Smooth muscle cell (in vitro differentiated cells): ENCODE data around the gene GOLT1A. TPM values are rescaled to one million over a fixed set of nuclear protein-coding genes. Genes with fewer than 3 reads are reported as not detected.

ENCODE experiments used
- DNase-seq: peaks from one replicate; lab custom pipeline; 2025; ENCODE audit not compliant: unreplicated experiment; lab: John Stamatoyannopoulos, UW
- H2AFZ ChIP-seq: fragments of 200-600 bp; sonication (generic); 2 replicates; pipeline ENCODE4 v1.6.0; 2016; ENCODE audit warnings: antibody characterized with exemption, low read depth, mild to moderate bottlenecking
- H3F3A ChIP-seq: fragments of 200-600 bp; sonication (generic); 2 replicates; pipeline ENCODE4 v1.6.0; 2017; ENCODE audit warnings: antibody characterized with exemption, low read depth
- H3K27ac ChIP-seq: fragments of 200-600 bp; sonication (generic); 2 replicates; pipeline ENCODE4 v1.5.1; 2016; ENCODE audit warnings: low read depth, mild to moderate bottlenecking
- H3K27me3 ChIP-seq: fragments of 200-600 bp; sonication (generic); 2 replicates; pipeline ENCODE4 v1.6.1; 2016; ENCODE audit warnings: low read depth, mild to moderate bottlenecking
- H3K36me3 ChIP-seq: fragments of 200-600 bp; sonication (generic); 2 replicates; pipeline ENCODE4 v1.5.1; 2016; ENCODE audit warnings: low read depth
- H3K4me1 ChIP-seq: fragments of 200-600 bp; sonication (generic); 2 replicates; pipeline ENCODE4 v1.5.1; 2016; ENCODE audit warnings: low read depth
- H3K4me2 ChIP-seq: fragments of 200-600 bp; sonication (generic); 2 replicates; pipeline ENCODE4 v1.6.0; 2016; ENCODE audit warnings: mild to moderate bottlenecking
- H3K4me3 ChIP-seq: fragments of 200-600 bp; sonication (generic); 2 replicates; pipeline ENCODE4 v1.5.1; 2016; ENCODE audit warnings: mild to moderate bottlenecking
- H3K79me2 ChIP-seq: fragments of 200-600 bp; sonication (generic); 2 replicates; pipeline ENCODE4 v1.6.0; 2016; ENCODE audit warnings: low read depth, mild to moderate bottlenecking
- H3K9ac ChIP-seq: fragments of 200-600 bp; sonication (generic); 2 replicates; pipeline ENCODE4 v1.6.0; 2016; ENCODE audit warnings: low read depth
- H3K9me3 ChIP-seq: fragments of 200-600 bp; sonication (generic); replicated peaks from 2 replicates; pipeline ENCODE4 v1.5.1; 2016; ENCODE audit warnings: low read depth
- H4K20me1 ChIP-seq: fragments of 200-600 bp; sonication (generic); 2 replicates; pipeline ENCODE4 v1.6.0; 2016; ENCODE audit warnings: low read depth
- whole genome bisulfite sequencing: methylation state at CpG from one replicate; pipeline ENCODE4 v1.1.7; 2016; ENCODE audit warnings: low lambda C conversion rate; 5-methylcytosine and 5-hydroxymethylcytosine counted together
- polyA plus RNA-seq: library from polyadenylated mRNA; unstranded; fragments of >200 nt; fragmentation: Nextera tagmentation; extraction: Ambion mirVana; gene quantifications from 2 replicates; pipeline ENCODE4 v1.2.1, GENCODE V29; 2016
- total RNA-seq: library from RNA; depleted of rRNA; stranded (reverse); fragments of >200 nt; gene quantifications from 2 replicates; pipeline ENCODE4 v1.2.3, GENCODE V29; 2014
- TF ChIP-seq, protein P1 (sequence below): fragments of 200-600 bp; sonication (generic); IDR thresholded peaks from 2 replicates; pipeline ENCODE4 v1.5.1; 2017; ENCODE audit warnings: borderline replicate concordance, mild to moderate bottlenecking, antibody characterized with exemption; ENCODE audit not compliant: insufficient read depth, poor library complexity, severe bottlenecking

The GOLT1A gene
- total and polyA plus RNA-seq, 2 experiments from 2014 or later = 0.54 TPM; not detected in 1

DNA sequence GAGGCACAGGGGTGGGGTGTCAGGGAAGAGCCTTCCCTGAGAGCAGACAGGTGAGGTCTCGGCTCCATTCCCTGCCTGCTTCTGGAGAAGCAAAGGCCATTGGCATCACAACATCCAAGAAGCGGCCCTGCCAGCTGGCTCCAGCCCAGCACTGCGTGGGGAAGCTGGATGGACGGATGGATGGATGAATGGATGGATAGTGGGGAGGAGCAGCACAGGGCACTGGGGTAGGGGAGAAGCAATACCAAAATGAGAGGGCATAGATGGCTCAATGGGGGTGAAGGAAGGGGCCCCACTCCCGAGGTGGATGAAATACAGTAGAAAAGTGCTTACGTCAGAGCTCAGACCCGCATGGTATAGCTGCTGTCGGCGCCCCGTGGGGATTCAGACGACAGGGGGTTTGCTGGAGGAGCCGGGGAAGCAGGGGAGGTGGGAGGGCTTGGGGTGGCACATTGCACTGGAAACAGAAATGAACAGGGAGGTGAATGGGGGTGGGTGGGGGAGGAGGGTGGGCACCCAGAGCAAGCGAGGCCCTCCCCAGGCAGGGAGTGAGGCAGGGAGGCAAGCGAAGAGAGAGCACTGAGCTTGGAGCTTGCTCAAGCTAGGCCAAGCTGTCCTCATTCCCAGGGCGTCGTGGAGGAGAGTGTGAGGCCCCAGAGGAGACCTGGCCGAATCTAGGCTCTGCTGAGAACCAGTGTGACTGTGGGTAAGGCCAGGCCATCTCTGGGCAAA lies 9.5 kb upstream of the GOLT1A start:
- H3K4me1 ChIP-seq = no peaks in the 10 kb centered on the region
- 93% methylated on average over 16 of the region's 17 CpGs for WGBS
- H3K9ac ChIP-seq = no peak overlapping the region
- no peaks in the 10 kb centered on the region for H3K27me3 ChIP-seq
- H4K20me1 ChIP-seq = no peaks in the 10 kb centered on the region
- no peaks in the 10 kb centered on the region for H3K36me3 ChIP-seq
- H3K9me3 ChIP-seq = no peaks in the 10 kb centered on the region
- TF ChIP-seq, protein P1, sequence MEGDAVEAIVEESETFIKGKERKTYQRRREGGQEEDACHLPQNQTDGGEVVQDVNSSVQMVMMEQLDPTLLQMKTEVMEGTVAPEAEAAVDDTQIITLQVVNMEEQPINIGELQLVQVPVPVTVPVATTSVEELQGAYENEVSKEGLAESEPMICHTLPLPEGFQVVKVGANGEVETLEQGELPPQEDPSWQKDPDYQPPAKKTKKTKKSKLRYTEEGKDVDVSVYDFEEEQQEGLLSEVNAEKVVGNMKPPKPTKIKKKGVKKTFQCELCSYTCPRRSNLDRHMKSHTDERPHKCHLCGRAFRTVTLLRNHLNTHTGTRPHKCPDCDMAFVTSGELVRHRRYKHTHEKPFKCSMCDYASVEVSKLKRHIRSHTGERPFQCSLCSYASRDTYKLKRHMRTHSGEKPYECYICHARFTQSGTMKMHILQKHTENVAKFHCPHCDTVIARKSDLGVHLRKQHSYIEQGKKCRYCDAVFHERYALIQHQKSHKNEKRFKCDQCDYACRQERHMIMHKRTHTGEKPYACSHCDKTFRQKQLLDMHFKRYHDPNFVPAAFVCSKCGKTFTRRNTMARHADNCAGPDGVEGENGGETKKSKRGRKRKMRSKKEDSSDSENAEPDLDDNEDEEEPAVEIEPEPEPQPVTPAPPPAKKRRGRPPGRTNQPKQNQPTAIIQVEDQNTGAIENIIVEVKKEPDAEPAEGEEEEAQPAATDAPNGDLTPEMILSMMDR = no peak
- H3K4me3 ChIP-seq = no peak overlapping the region
- H3K79me2 ChIP-seq = no peaks in the 10 kb centered on the region
- peaks cover 8% of the 10 kb centered on the region for H3F3A ChIP-seq
- no peak overlapping the region for H3K27ac ChIP-seq
- no peak overlapping the region for H3K4me2 ChIP-seq
- H2AFZ ChIP-seq = no peak overlapping the region
- no peak for DNase-seq

DNA sequence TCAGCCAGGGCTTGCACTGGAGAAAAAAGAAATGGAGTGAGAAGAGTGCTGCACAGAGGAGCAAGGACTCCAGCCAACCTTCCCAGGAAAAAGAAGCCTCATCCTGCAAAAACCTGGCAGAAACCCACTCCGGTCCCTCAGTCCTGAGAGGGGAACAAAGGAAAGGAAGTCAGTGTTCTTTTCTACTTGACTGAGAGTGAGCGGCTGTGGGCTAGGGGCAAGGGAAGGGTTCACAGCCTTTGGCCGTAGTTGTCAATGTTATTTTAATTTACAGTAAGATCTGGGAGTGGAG lies 8.9 kb upstream of the GOLT1A start:
- Histone ChIP-seq H4K20me1 (no peaks in the 10 kb centered on the region), H3K79me2 (no peaks in the 10 kb centered on the region), H3K4me2 (no peak overlapping the region), H3F3A (peaks cover 8% of the 10 kb centered on the region), H3K9ac (no peak overlapping the region), H3K27me3 (no peaks in the 10 kb centered on the region), H3K9me3 (no peaks in the 10 kb centered on the region), H3K4me1 (no peaks in the 10 kb centered on the region), H3K36me3 (no peaks in the 10 kb centered on the region), H2AFZ (no peak overlapping the region), H3K27ac (no peak overlapping the region), H3K4me3 (no peak overlapping the region)
- TF ChIP-seq, protein P1 = no peak
- no peak for DNase-seq
- 92% methylated on average over 3 of the region's 3 CpGs for WGBS

DNA sequence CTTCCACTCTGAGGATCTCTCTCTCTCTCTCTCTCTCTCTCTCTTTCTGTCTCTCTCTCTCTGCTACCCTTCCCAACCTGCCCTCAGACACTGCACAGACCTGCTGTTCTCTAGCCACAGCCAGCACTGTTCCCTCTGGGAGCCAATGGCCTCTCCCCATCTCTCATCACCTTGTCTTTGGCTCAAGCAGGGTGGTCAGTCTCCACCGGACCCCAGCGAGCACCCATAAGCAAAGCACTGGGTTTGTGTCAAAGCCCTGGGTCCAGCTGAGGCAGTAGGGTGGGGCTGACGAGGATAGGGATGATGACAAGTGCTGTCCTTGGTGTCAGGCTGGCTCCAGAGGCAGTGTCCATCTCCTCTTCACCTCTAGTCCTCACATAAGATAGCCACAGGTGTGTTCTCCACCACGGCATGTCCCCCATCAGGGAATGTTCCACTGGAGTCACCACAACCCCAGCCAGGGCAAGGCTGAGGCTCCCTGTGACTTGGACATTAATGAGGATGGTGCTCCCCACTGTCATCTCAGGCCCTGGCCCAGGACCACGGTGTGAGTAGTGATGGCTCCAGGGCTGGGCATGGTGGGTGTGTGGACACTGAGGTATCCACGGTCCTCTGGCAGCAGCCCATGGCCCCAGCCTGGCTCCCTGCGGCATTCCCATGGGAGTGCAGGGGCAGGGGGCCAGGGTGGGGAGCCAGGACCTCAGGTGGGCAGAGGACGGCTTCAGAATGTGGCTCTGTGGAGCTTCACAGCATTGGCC lies 8.4 kb upstream of the GOLT1A start:
- Histone ChIP-seq H2AFZ (no peak overlapping the region), H3K4me2 (no peak overlapping the region), H3K79me2 (no peaks in the 10 kb centered on the region), H3K9ac (no peak overlapping the region), H3K36me3 (no peaks in the 10 kb centered on the region), H3K4me3 (no peak overlapping the region), H3K4me1 (no peaks in the 10 kb centered on the region), H3K27ac (no peak overlapping the region), H3K9me3 (no peaks in the 10 kb centered on the region), H3F3A (peaks cover 8% of the 10 kb centered on the region), H4K20me1 (no peaks in the 10 kb centered on the region), H3K27me3 (no peaks in the 10 kb centered on the region)
- TF ChIP-seq, protein P1 = no peak
- WGBS = 96% methylated on average over 8 of the region's 8 CpGs
- no peak for DNase-seq
